HepG2 (cell line): ENCODE results near the gene ADGRD1. TPM values are rescaled to one million over a fixed set of nuclear protein-coding genes. Genes with fewer than 3 reads are reported as not detected.
A peak's percentile ranks its signal among the peaks of the same experiment; 100 is the strongest.

Experiments used
- ELK4 ChIP-seq: sonication (generic); formaldehyde crosslinking; IDR thresholded peaks from 2 replicates; pipeline ENCODE4 v1.9.0; 2021; ENCODE audit warnings: missing genetic modification reagents, borderline replicate concordance
- FOXC1 ChIP-seq: sonication (generic); formaldehyde crosslinking; IDR thresholded peaks from 2 replicates; pipeline ENCODE4 v1.8.0; 2022; ENCODE audit warnings: mild to moderate bottlenecking, missing genetic modification reagents, borderline replicate concordance
- KDM3A ChIP-seq: IDR thresholded peaks from 2 replicates; pipeline ENCODE4 v1.6.1; 2018; ENCODE audit warnings: low read depth, missing compliant biosample characterization
- MTA3 ChIP-seq: sonication (generic); formaldehyde crosslinking; IDR thresholded peaks from 2 replicates; pipeline ENCODE4 v1.4.0; 2020; ENCODE audit warnings: missing genetic modification reagents
- SKI ChIP-seq: fragments of 450-650 bp; IDR thresholded peaks from one replicate; pipeline ENCODE4 v1.6.1; 2018; ENCODE audit warnings: mild to moderate bottlenecking; ENCODE audit not compliant: partially characterized antibody
- TRIM22 ChIP-seq: fragments of 450-650 bp; IDR thresholded peaks from 2 replicates; pipeline ENCODE4 v1.6.1; 2017
- U2AF1 ChIP-seq: fragments of 200-400 bp; formaldehyde crosslinking; optimal IDR thresholded peaks from 2 replicates; pipeline ENCODE3; 2017; ENCODE audit warnings: mild to moderate bottlenecking, low read depth, low read length
- WIZ ChIP-seq: sonication (generic); formaldehyde crosslinking; IDR thresholded peaks from 2 replicates; pipeline ENCODE4 v1.5.1; 2020; ENCODE audit warnings: mild to moderate bottlenecking, missing genetic modification reagents
- ZBTB26 ChIP-seq: IDR thresholded peaks from 2 replicates; pipeline ENCODE4 v1.6.1; 2016; ENCODE audit warnings: missing compliant biosample characterization, missing genetic modification reagents, borderline replicate concordance
- ZBTB38 ChIP-seq: sonication (generic); formaldehyde crosslinking; IDR thresholded peaks from 2 replicates; pipeline ENCODE4 v1.5.1; 2020; ENCODE audit warnings: mild to moderate bottlenecking, missing genetic modification reagents
- ZFAT ChIP-seq: sonication (generic); formaldehyde crosslinking; conservative IDR thresholded peaks from 2 replicates; pipeline ENCODE4 v1.8.1; 2023; ENCODE audit warnings: missing genetic modification reagents, inconsistent platforms
- ZNF263 ChIP-seq: sonication (generic); formaldehyde crosslinking; IDR thresholded peaks from 2 replicates; pipeline ENCODE4 v1.4.0; 2020; ENCODE audit warnings: missing genetic modification reagents
- ZNF570 ChIP-seq: sonication (generic); formaldehyde crosslinking; IDR thresholded peaks from 2 replicates; pipeline ENCODE4 v1.4.0; 2020; ENCODE audit warnings: mild to moderate bottlenecking, missing genetic modification reagents, borderline replicate concordance
- polyA plus RNA-seq, 8 experiments: library from polyadenylated mRNA; depleted of rRNA in 3 of 8; stranded (reverse) in 7 of 8; unstranded in 1 of 8; fragments of >200 nt; fragmentation: Illumina TruSeq in 4 of 8; extraction: Trizol in 4 of 8; gene quantifications; 2 replicates each; pipeline versions ENCODE4 v1.2.1 to v1.2.3, GENCODE V29; 2011 to 2016; ENCODE audit warnings: low read depth in 4 of 8, missing spikeins in 1 of 8, mixed read lengths in 1 of 8; ENCODE audit not compliant: insufficient read depth in 1 of 8
- total RNA-seq, 5 experiments: library from RNA; depleted of rRNA; stranded (reverse); fragments of >200 nt; fragmentation: Illumina TruSeq; extraction: Trizol; gene quantifications; 2 replicates each; pipeline ENCODE4 v1.2.3, GENCODE V29; 2016; ENCODE audit warnings: low read depth in 1 of 5

ADGRD1 gene
- total and polyA plus RNA-seq, 2 of the 13 experiments (the other 11 are each of a cell fraction or from before 2014, with no cell fraction given): 0.46 to 12.4 TPM

GRCh38 chr12:130982565-130983225, 29.0 kb downstream of the ADGRD1 start (continued):
- no peak for TF ChIP-seq U2AF1
- TF ChIP-seq FOXC1 (CRISPR knock-in tag): no peak
- 0 out of 2 replicates have a peak, but pooled peaks have one; percentile 37 for TF ChIP-seq ZBTB38 (CRISPR knock-in tag)
- TF ChIP-seq SKI: no peak
- no peak for TF ChIP-seq ZFAT (CRISPR knock-in tag)
- TF ChIP-seq ELK4 (CRISPR knock-in tag): no peak
- no peak for TF ChIP-seq KDM3A (CRISPR knock-in tag)
- no peak for TF ChIP-seq ZNF263
- TF ChIP-seq TRIM22: no peak
- no peak for TF ChIP-seq MTA3 (CRISPR knock-in tag)
- no peak for TF ChIP-seq ZNF570
- TF ChIP-seq ZBTB26 (CRISPR knock-in tag): no peak
- 0 out of 2 replicates have a peak, but pooled peaks have one; percentile 39 for TF ChIP-seq WIZ
